NCI-H1436 treated with DMSO at 0.1 percent for 48 hours (cell line): Measurements from ENCODE around the gene TULP4.
"Not testable (repeated sequence)": the region's sequence is repeated elsewhere in the genome, so short reads cannot be mapped to it uniquely, and the experiment has no call there.

Source experiments
- DNase-seq: peaks from one replicate; lab custom pipeline; 2025; lab: John Stamatoyannopoulos, UW

The TULP4 gene

DNA sequence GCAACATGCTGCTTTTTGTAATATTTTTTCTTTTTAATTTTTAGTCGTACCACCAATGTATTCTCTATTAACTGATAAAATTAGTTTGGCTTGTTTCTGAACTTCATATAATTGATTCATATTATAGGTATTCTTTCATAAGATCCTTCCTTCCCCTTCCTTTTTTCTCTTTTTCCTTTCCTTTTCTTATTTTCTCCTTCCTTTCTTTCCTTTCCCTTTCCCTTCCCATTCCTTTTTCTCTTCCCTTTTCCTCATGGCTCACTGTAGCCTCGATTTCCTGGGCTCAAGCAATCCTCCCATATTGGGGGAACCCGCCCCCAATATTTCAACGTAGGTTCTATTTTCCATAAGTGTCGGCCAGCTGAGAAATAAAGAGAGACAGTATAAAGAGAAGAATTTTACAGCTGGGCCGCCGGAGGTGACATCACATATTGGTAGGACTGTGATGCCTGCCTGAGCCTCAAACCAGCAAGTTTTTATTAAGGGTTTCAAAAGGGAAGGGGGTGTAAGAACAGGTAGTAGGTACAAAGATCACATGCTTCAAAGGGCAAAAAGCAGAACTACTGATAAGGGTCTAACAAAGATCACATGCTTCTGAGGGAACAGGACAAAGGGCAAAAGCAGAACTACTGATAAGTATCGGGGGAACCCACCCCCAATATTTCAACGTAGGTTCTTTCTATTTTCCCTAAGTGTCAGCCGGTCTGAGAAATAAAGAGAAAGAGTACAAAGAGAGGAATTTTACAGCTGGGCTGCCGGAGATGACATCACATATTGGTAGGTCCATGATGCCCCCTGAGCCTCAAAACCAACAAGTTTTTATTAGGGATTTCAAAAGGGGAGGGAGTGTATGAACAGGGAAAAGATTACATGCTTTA is 16.1 kb upstream of the TULP4 start:
- DNase-seq = not testable (repeated sequence)

DNA sequence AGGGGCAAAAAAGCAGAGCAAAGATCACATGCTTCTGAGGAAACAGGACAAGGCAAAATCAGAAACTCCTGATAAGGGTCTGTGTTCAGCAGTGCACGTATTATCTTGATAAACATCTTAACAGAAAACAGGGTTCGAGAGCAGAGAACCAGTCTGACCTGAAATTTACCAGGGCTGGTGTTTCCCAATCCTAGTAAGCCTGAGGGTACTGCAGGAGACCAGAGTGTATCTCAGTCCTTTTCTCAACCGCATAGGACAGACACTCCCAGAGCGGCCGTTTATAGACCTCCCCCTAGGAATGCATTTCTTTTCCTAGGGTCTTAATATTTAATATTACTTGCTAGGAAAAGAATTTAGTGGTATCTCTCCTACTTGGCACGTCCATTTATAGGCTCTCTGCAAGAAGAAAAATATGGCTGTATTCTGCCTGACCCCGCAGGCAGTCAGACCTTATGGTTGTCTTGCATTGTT is 15.4 kb upstream of the TULP4 start:
- DNase-seq = not testable (repeated sequence)

DNA sequence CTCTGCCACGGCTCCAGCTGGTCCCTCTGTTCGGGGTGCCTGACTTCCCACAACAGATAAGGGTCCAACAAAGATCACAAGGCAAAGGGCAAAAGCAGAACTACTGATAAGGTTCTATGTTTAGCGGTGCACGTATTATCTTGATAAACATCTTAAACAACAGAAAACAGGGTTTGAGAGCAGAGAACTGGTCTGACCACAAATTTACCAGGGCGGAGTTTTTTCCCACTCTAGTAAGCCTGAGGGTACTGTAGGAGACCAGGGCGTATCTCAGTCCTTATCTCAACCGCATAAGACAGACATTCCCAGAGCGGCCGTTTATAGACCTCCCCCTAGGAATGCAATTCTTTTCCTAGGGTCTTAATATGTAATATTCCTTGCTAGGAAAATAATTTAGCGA is 14.6 kb upstream of the TULP4 start:
- DNase-seq = not testable (repeated sequence)

DNA sequence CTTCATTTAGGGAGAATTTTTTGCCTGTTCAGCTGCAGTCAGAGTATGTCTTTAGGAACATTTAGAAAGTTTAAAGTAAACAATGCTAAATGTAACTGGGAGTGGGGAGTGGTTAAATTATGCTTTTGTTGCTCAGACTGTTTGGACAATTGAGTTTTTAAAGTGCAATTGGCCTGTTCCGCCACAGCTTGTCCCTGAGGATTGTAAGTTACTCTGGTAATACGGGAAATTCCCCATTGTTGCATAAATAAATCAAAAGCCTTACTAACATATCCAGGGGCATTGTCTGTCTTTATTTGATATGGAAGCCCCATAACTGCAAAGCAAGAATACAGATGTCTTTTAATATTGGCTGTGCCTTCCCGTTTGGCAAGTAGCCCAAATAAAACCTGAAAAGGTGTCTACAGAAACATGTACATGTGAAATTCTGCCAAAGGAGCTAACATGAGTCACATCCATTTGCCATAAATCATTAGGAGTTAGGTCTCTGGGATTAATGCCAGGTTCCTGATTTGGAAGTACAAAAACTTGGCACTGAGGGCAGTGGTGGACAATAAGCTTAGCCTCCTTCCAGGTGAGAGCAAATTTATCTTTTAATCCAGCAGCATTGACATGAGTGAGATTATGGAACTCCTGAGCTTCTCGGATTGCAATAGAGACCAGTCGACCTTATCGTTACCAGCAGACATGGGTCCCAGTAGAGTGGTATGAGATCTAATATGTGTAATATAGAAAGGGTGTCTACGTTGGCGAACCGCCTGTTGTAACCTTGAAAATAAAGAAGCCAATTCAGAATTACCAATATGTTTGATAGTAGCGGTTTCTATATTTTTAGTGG is 11.7 kb upstream of the TULP4 start:
- DNase-seq = not testable (repeated sequence)

DNA sequence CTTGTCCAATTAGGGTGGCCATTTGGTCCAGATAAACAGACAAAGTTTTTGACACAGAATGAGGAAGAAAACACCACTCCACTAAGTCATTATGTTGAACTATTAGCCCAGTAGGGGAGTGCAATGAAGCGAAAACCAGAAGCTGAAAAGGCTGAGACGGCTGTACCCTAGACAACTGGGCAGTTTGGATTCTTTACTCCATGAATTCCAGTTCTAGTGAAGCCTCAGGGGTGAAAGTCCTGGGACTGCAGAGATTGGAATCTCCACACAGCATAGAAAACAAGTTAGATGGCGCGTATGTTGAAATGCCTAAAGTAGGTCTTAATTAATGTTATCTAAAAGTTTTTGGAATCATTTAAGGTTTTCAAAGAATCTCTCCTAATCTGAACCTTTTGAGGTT is 10.7 kb upstream of the TULP4 start:
- not testable (repeated sequence) for DNase-seq

DNA sequence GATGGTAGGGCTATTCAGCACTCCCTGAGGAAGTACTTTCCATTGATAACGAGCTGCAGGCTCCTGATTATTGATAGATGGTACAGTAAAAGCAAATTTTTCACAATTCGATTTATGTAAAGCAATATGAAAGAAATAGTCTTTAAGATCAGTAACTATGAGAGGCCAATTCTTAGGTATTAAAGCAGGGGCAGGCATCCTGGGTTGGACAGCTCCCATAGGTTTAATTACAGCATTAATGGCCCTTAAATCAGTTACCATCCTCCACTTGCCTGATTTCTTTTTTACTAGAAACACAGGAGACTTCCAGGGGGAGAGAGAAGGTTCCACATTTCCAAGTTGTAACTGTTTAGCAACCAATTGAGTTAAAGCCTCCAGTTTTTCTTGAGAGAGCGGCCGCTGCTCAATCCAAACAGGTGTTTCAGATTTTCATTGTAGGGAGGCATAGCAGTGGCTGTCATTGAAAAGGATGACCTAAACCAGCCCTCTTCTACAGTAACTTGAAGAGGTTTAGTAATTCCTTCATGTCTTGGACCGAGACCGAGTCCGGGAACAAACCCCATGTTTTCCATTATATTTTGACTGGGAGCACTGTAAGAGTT is 10.0 kb upstream of the TULP4 start:
- not testable (repeated sequence) for DNase-seq

DNA sequence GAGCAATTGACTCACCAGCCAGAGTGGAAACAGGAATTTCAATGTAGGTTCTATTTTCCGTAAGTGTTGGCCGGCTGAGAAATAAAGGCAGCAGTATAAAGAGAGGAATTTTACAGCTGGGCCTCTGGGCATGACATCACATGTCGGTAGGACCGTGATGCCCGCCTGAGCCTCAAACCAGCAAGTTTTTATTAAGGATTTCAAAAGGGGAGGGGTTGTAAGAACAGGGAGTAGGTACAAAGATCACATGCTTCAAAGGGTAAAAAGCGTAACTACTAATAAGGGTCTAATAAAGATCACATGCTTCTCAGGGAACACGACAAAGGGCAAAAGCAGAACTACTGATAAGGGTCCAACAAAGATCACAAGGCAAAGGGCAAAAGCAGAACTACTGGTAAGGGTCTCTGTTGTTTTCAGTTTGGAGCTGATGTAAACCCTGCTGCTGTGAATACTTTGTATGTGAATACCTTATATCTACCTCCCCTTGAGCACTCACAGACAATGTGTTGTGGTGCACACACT is 9.0 kb upstream of the TULP4 start:
- no peak for DNase-seq

DNA sequence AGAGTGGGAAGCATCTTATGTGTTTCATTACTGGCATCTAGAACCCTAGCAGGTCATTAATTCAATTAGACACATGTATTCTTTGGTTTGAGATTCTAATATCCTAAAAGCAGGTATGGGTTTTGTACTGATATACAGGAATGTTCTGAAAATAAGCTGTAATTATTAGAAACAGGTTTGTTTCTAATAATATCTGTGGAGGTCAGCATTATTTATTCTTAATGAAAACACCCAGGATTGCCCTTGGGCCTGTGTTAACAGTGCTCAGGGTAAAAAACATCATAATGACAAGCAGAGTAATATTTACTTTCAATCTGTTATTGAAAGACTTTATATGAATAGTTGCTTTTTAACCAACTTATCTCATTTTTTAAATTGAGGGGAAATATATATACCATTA is 8.0 kb upstream of the TULP4 start:
- DNase-seq = no peak

DNA sequence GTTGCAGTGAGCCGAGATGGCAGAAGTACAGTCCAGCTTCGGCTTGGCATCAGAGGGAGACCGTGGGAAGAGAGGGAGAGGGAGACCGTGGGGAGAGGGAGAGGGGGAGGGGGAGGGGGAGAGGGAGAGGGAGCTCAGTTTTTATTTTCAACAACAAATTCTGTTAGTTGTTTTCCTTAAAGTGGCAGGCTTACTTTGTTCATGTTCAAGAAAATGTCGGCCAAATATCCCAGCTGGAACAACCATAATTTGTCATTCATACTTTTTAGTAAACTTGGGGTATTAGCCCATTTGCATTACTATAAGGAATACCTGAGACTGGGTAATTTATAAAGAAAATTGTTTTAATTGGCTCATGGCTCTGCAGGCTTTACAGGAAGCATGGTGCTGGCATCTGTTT is 2.5 kb upstream of the TULP4 start:
- no peak for DNase-seq

DNA sequence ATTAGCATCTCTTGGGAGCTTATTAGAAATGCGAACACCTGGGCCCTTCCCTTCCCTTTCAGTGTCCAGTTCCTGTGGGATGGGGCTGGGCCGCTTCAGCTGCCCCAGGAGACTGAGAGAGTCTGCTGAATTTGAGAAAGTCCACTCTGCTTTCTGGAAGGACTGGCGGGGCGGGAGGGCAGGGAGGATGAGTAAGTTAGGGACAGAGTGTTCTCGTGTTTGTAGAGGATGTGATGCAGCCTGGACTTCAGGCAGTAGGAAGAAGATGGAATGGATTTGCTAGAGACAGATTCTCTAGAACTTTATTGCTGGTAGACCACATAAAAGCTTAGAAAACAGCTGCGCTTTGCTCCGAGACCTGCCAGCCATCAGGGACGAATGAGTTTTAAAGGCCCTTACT is 1.1 kb upstream of the TULP4 start:
- DNase-seq = no peak

DNA sequence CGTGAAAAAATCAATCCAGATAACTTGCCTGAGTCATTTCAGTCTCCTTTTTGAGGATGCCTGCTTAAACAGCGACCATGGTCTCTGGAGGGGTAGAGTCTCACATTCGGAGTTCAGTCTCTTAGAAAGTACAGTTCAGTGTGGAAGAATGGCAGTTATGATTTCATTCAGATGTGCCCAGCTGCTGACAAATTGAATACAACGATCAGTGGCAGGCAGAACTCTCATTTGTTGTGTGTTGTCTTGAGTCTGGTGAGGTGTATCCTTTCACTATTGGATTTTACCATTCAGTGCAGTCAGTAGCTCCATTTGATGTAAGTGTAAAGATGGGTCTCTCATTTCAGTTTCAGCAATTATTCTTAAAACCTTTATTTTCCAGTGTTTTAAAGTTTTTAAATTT is 639 bp upstream of the TULP4 start:
- no peak for DNase-seq

DNA sequence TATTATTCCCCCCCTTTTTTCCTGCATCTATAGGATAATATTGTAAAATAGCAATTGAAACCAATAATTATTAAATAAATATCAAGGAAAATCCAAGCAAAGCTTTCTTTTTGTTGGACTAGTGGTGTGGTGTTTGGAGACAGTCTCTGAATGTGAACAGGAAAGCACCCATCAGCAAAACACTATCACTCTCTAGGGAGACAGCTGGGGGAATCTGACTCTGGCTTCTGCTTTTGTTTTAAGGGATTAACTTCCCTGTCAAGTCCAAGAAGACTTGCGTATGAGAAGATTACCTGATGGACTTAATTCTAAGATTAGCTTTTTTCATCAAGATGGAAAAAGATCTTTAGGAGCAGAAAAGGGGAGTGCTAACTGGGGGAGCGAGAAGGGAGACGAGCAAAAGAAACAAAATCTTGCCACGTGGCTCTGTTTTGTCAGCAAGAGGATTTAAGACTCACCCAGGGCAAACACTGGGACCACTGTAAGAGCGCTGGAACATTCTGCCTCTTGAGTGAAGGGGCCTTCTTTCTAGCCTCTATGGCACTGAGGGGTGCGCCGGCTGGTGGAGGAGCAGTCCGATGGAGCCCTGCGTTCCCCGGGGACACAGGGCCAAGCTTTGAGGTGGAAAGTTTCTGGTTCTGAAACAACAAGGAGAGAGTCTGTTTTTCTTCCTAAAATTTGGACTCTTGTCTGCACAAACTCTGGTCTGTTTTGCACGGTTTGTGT is 570 bp downstream of the TULP4 start:
- no peak for DNase-seq

DNA sequence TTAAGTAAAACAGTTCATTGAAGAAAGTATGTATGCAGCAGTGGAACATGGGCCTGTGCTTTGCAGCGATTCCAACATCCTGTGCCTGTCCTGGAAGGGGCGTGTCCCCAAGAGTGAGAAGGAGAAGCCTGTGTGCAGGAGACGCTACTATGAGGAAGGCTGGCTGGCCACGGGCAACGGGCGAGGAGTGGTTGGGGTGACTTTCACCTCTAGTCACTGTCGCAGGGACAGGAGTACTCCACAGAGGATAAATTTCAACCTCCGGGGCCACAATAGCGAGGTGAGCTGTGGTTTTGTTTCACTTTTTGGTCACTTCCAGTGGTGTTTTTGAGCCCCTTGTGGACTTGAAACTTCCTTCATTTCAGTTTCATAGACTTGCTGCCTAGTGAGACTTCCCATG is 1.7 kb downstream of the TULP4 start:
- no peak for DNase-seq

DNA sequence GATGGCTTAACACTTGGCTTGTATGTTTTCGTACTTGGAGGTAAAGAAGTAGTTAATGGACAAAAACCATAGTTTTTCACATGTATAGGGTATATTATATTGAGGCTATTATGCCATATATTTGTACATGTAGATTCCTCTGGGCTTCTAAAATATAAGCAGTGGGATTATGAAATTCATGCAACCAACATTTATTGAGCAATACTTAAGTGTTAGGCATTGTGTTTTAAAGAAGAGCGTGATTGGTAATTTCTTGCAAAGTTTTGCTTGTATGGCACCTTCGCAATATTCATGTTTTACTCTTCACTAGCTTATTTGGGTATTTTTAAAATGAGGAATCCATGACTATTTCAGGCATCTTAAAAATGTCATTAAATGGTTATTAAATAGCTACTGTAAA is 2.5 kb downstream of the TULP4 start:
- DNase-seq = no peak

DNA sequence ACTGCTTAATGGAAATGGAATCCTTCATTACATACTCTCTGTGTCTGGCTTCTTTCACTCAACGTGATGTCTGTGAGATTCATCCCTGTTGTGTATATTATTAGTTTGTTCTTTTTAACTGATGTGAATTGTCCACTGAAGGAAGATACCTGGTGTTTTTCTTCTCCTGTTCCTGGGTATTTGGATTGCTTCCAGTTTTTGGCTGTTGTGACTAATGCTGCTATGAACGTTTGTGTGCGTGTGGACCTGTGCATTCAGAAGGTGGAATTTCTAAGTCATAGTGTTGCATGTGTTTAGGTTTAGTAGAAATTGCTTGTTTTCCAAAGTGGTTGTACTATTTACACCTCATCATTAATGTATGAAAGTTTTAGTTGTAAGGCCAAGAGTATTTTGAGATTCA is 3.8 kb downstream of the TULP4 start:
- no peak for DNase-seq

DNA sequence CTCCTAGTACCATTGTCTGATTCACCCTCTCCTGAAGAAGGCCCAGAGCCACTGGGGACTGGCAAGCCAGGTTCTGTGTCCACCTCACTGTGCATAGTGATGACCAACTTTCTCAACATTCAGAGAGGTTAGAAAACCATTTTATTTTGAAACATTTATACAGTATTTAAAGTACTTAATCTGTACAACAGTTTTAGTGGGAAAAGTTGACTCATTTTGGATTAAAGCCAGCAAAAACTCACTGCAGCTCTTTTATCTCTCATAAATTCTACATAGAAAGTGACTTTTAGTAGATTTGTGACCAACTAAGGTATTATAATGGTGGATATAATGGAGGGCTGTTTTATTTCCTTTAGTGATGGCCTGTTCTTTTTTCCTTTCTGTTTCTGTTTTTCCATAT is 9.7 kb downstream of the TULP4 start:
- no peak for DNase-seq

DNA sequence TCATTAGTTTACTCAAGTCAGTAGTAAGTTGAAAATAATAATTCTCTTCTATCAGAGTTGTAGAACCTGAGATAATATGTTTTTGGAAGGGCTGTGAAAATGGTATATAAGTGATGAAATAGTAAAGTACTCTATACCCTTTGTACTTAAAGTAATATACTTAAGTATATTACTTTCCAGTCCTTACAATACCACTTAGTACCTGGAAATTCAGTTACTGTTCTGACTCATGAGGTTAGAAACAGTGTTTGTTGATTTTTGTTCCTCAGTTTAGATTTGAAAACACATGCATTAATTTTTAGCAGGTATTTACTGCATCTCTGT is 10.1 kb downstream of the TULP4 start:
- no peak for DNase-seq

DNA sequence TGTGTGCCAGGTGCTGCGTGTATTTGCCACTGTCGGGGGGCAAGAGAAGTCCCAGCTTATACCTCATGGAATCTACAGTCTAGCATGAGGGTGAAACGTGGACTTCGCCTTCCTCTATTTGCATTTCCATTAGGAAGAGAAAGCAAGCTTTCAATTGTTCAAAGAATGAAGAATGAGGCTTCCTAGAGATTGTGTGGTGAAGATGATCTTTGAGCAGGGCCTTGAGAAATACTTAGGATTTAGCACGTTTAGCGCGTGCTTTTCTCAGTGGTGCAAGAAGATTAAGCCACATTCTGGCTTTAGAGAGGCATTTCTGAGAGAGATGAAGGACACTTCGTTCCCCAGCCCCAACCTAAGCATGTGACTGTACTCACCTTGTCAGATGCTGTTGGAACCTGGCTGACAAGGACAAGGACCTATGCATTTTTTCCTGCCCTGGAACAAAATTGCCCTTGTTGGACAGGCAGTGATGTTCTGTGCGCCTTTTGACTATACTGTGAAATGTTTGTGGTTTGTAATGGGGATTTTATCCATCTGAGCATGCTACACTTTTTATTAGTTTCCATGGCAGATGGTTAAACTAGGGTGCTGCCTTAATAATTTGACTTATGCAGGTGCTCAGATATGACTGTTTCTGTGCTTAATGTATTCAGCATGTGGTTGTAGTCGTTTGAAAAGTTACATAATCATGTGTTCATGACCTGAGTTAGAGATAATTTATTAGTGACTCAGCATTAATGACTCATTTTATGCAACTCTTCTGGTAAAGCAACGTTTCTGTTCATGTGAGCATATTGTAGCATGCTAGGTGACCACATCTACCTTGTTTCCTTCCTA is 10.7 kb downstream of the TULP4 start:
- DNase-seq = no peak

DNA sequence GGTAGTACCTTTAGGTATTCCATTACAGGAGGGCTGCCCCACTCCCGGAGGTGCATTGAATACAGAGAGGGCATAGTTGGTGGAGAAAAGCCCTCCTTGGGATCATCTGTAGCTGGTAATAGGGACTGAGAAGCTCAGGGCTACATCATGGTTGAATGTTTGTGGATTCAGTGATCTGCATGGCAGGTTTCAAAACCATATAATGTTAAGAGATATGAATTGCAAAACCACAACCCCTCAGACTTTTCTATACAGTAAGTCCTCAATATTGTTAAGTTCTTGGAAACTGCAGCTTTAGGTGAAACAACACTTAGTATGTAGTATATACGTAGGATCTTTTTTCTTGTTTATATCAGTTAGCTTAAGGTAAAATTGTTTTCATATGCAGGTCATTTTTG is 11.3 kb downstream of the TULP4 start:
- DNase-seq = no peak

DNA sequence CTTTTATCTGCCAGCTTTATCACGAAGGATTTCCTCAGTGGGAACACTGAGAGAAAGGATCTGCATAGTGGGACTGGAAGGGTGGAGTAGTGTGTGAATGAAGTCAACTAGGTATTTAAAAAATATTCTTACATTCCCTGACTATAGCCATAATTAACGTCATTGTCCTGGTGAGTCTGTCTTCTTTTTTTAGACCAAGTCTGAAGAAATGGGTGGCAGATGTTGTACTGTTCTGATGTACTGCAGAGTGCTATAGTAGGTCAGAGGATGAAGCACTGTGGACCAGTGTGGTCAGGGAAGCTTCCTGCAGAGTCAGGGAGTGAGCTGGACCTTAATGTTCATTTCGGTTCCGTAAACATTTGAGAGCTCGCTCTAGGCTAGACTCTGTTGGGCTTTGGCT is 11.9 kb downstream of the TULP4 start:
- DNase-seq = no peak

DNA sequence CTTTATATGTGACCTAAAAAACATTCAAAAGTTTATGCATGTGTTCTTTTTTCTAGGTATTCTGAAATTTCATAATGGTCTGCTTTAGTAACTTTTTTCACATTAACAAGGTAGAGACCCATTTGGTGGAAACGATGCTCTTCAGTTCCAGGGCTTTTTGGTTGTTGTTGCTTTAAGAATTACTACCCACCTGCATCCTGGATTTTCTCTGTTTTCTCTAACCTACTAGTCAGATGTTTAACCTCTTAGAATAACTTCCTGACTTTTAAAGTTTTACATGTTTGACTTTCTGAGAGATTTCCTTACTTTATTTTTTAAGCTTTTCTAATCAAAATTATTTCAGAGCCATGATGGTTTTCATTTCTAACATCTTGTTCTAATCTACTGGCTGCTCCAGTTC is 14.9 kb downstream of the TULP4 start:
- no peak for DNase-seq
